HCT116 (cell line): ENCODE data around the gene TP53AIP1. TPM values are rescaled to one million over a fixed set of nuclear protein-coding genes. Genes with fewer than 3 reads are reported as not detected.
"Not testable (repeated sequence)": the region's sequence is repeated elsewhere in the genome, so short reads cannot be mapped to it uniquely, and the experiment has no call there.

Source experiments
- ATAC-seq: fragments of 200-7000 bp; cut with Tn5 transposase; 2 replicates; pipeline ENCODE4 v1.9.1; 2020; ENCODE audit warnings: mild to moderate bottlenecking, moderate library complexity
- BruUV-seq: library from RNA; stranded (reverse); fragments of 400-500 nt; replicated peaks from 2 replicates; lab custom pipeline; 2021; lab: Mats Ljungman, UMichigan
- CTCF ChIA-PET: fragments of 300-600 bp; sonication (Branson Sonifier 250); formaldehyde crosslinking; loops from one replicate; lab custom pipeline; 2021; ENCODE audit warnings: antibody characterized with exemption; lab: Charles Lee
- POLR2A ChIA-PET: fragments of 300-600, 350-600 bp; sonication (Branson Sonifier 250); formaldehyde crosslinking; loops from one replicate; lab custom pipeline; 2021; ENCODE audit warnings: antibody characterized with exemption; lab: Charles Lee
- RAD21 ChIA-PET, 2 experiments: fragments of 300-600 bp; sonication (Branson Sonifier 250); formaldehyde crosslinking; loops; one replicate each; lab custom pipeline; 2023; ENCODE audit warnings: low total read pairs in 2 of 2; ENCODE audit not compliant: uncharacterized antibody in 2 of 2, unreplicated experiment in 2 of 2, low non-redundant PET in 1 of 2; lab: Charles Lee
- DNase-seq: peaks from one replicate; pipeline ENCODE4 v3.0.0-alpha.2; 2010; ENCODE audit warnings: low read depth, low spot score
- H2AFZ ChIP-seq: fragments of 200-600 bp; shearing (Covaris generic), sonication (generic); 2 replicates; pipeline ENCODE4 v1.6.1; 2017; ENCODE audit warnings: low read depth, mixed run types, mixed read lengths, antibody characterized with exemption, low read length; ENCODE audit not compliant: poor library complexity, severe bottlenecking
- H3K27ac ChIP-seq: 2 replicates; pipeline ENCODE4 v1.5.1; 2012; ENCODE audit warnings: low read depth, low read length
- H3K27me3 ChIP-seq: fragments of 200-600 bp; sonication (generic); 2 replicates; pipeline ENCODE4 v1.6.1; 2016; ENCODE audit warnings: mixed run types, low read length, mixed read lengths; ENCODE audit not compliant: insufficient read depth
- H3K36me3 ChIP-seq, 2 experiments: fragments of 200-500 bp in 1 of 2; fragments of 200-600 bp in 1 of 2; sonication (Bioruptor generic) in 1 of 2; sonication (generic) in 1 of 2; 2 replicates each; pipeline versions ENCODE4 v1.5.1 to v1.6.1; 2014 to 2016; ENCODE audit warnings: low read length in 2 of 2, inconsistent platforms in 1 of 2, mixed read lengths in 1 of 2, mixed run types in 1 of 2; ENCODE audit not compliant: insufficient read depth in 2 of 2, control insufficient read depth in 1 of 2
- H3K4me1 ChIP-seq, 2 experiments: fragments of 200-600 bp in 1 of 2; sonication (generic) in 1 of 2; 2 replicates each; pipeline versions ENCODE4 v1.5.1 to v1.6.1; 2012 to 2017; ENCODE audit warnings: low read length in 2 of 2, inconsistent platforms in 1 of 2, mild to moderate bottlenecking in 1 of 2, mixed read lengths in 1 of 2, mixed run types in 1 of 2, moderate library complexity in 1 of 2; ENCODE audit not compliant: insufficient read depth in 2 of 2, control insufficient read depth in 1 of 2
- H3K4me2 ChIP-seq: fragments of 200-600 bp; sonication (generic); 2 replicates; pipeline ENCODE4 v1.6.1; 2017; ENCODE audit warnings: mixed run types, low read length, mixed read lengths
- H3K4me3 ChIP-seq, 2 experiments: fragments of 200-600 bp in 1 of 2; sonication (generic) in 1 of 2; replicated peaks in 1 of 2; 2 replicates each; pipeline ENCODE4 v1.5.1; 2011 to 2016; ENCODE audit warnings: low read length in 2 of 2, control low read depth in 1 of 2, low read depth in 1 of 2, mild to moderate bottlenecking in 1 of 2, mixed read lengths in 1 of 2, mixed run types in 1 of 2
- H3K79me2 ChIP-seq: fragments of 200-600 bp; sonication (generic); 2 replicates; pipeline ENCODE4 v1.6.1; 2017; ENCODE audit warnings: mild to moderate bottlenecking, mixed run types, low read length, moderate library complexity, mixed read lengths; ENCODE audit not compliant: insufficient read depth
- H3K9ac ChIP-seq: fragments of 200-600 bp; sonication (generic); 2 replicates; pipeline ENCODE4 v1.6.1; 2016; ENCODE audit warnings: low read length, mixed read lengths
- H3K9me2 ChIP-seq: fragments of 200-600 bp; sonication (generic), shearing (Covaris generic); 2 replicates; pipeline ENCODE4 v1.6.1; 2017; ENCODE audit warnings: mixed run types, mild to moderate bottlenecking, moderate library complexity; ENCODE audit not compliant: insufficient read depth
- H3K9me3 ChIP-seq, 2 experiments: fragments of 200-500 bp in 1 of 2; fragments of 200-600 bp in 1 of 2; sonication (Bioruptor generic) in 1 of 2; sonication (generic) in 1 of 2; 2 replicates each; pipeline ENCODE4 v1.6.1; 2014 to 2017; ENCODE audit warnings: low read length in 2 of 2, mixed read lengths in 2 of 2, inconsistent platforms in 1 of 2, low read depth in 1 of 2, mild to moderate bottlenecking in 1 of 2, mixed run types in 1 of 2, moderate library complexity in 1 of 2; ENCODE audit not compliant: control insufficient read depth in 1 of 2, insufficient read depth in 1 of 2
- H4K20me1 ChIP-seq: fragments of 200-600 bp; sonication (generic), shearing (Covaris generic); 2 replicates; pipeline ENCODE4 v1.6.1; 2017; ENCODE audit warnings: mixed run types, mild to moderate bottlenecking, moderate library complexity; ENCODE audit not compliant: insufficient read depth
- ATF3 ChIP-seq: IDR thresholded peaks from 2 replicates; pipeline ENCODE4 v1.6.1; 2012
- EGR1 ChIP-seq: IDR thresholded peaks from 2 replicates; pipeline ENCODE4 v1.6.1; 2012; ENCODE audit warnings: low read depth
- ELF1 ChIP-seq: IDR thresholded peaks from 2 replicates; pipeline ENCODE4 v1.6.1; 2012; ENCODE audit warnings: low read depth, borderline replicate concordance
- EZH2phosphoT487 ChIP-seq: fragments of 200-600 bp; IDR thresholded peaks from 2 replicates; pipeline ENCODE4 v1.6.1; 2018; ENCODE audit warnings: antibody characterized with exemption, borderline replicate concordance
- JUND ChIP-seq: IDR thresholded peaks from 2 replicates; pipeline ENCODE4 v1.6.1; 2012
- POLR2A ChIP-seq: IDR thresholded peaks from 2 replicates; pipeline ENCODE4 v1.7.0; 2011; ENCODE audit warnings: borderline replicate concordance; ENCODE audit not compliant: insufficient read depth, insufficient read length; ENCODE audit errors: extremely low read depth
- POLR2AphosphoS5 ChIP-seq: IDR thresholded peaks from 2 replicates; pipeline ENCODE4 v1.6.1; 2011; ENCODE audit warnings: mild to moderate bottlenecking, low read depth, low read length, moderate library complexity
- RAD21 ChIP-seq: IDR thresholded peaks from 2 replicates; pipeline ENCODE4 v1.6.1; 2012; ENCODE audit warnings: low read depth, mild to moderate bottlenecking
- REST ChIP-seq: IDR thresholded peaks from 2 replicates; pipeline ENCODE4 v1.6.1; 2012; ENCODE audit warnings: low read depth
- SIN3A ChIP-seq: IDR thresholded peaks from 2 replicates; pipeline ENCODE4 v1.6.1; 2012; ENCODE audit warnings: low read depth
- SP1 ChIP-seq: IDR thresholded peaks from 2 replicates; pipeline ENCODE4 v1.6.1; 2012; ENCODE audit warnings: low read depth
- SRF ChIP-seq: IDR thresholded peaks from 2 replicates; pipeline ENCODE4 v1.6.1; 2012; ENCODE audit warnings: low read depth
- TCF7L2 ChIP-seq: IDR thresholded peaks from 2 replicates; pipeline ENCODE4 v1.7.0; 2011; ENCODE audit warnings: borderline replicate concordance, inconsistent platforms; ENCODE audit not compliant: insufficient read depth, insufficient read length; ENCODE audit errors: extremely low read depth
- ZBTB33 ChIP-seq: IDR thresholded peaks from 2 replicates; pipeline ENCODE4 v1.6.1; 2011; ENCODE audit warnings: mild to moderate bottlenecking, low read length, moderate library complexity; ENCODE audit not compliant: insufficient replicate concordance; ENCODE audit errors: extremely low read depth
- ZFX ChIP-seq: fragments of 450-650 bp; IDR thresholded peaks from 2 replicates; pipeline ENCODE4 v1.6.1; 2017
- intact Hi-C: fragments of 100-400 bp; cut with micrococcal nuclease; formaldehyde crosslinking; loops from 2 replicates; pipeline ENCODE4 v1.10.0; 2022
- total RNA-seq: library from RNA; stranded (reverse); gene quantifications from one replicate; pipeline ENCODE4 v1.2.1, GENCODE V29; 2021; ENCODE audit not compliant: unreplicated experiment

TP53AIP1 gene
- total RNA-seq, 1 experiment from 2014 or later: 0.15 TPM

- no peaks in the 10 kb centered on the region for H3K9me3 ChIP-seq
- H4K20me1 ChIP-seq: no peaks in the 10 kb centered on the region
- H3K27me3 ChIP-seq: no peaks in the 10 kb centered on the region
- POLR2A ChIA-PET: no interaction called here
- TF ChIP-seq POLR2A (no peak), ZBTB33 (no peak), ELF1 (no peak), REST (no peak), JUND (no peak), EZH2phosphoT487 (no peak), EGR1 (no peak), SP1 (no peak), RAD21 (no peak), SIN3A (no peak), ZFX (no peak), TCF7L2 (no peak), SRF (no peak), POLR2AphosphoS5 (no peak), ATF3 (no peak)
- no peak overlapping the region for H3K9ac ChIP-seq
- no peaks in the 10 kb centered on the region for H3K4me1 ChIP-seq
- H3K79me2 ChIP-seq: no peaks in the 10 kb centered on the region
- CTCF ChIA-PET: no interaction called here
- RAD21 ChIA-PET: no interaction called here
- DNase-seq (no peak), ATAC-seq (no peak)
- intact Hi-C loops: no loop called here
- H3K9me2 ChIP-seq: no peaks in the 10 kb centered on the region
- H2AFZ ChIP-seq: no peak overlapping the region
- H3K4me3 ChIP-seq: no peak overlapping the region
- no peak overlapping the region for H3K27ac ChIP-seq
- H3K36me3 ChIP-seq: no peaks in the 10 kb centered on the region
- no TSS peak for BruUV-seq
- no peak overlapping the region for H3K4me2 ChIP-seq
These were observed 22.0 kb downstream of the TP53AIP1 start for GRCh38 chr11:128920666-128921065.

- H3K9ac ChIP-seq, H3K4me2 ChIP-seq, POLR2A ChIA-PET, H2AFZ ChIP-seq, RAD21 ChIA-PET, intact Hi-C loops, H3K4me3 ChIP-seq, H3K9me2 ChIP-seq, H4K20me1 ChIP-seq, H3K4me1 ChIP-seq, H3K27me3 ChIP-seq, H3K79me2 ChIP-seq, ATAC-seq, H3K9me3 ChIP-seq, H3K36me3 ChIP-seq, BruUV-seq, H3K27ac ChIP-seq, DNase-seq: not testable (repeated sequence)
- CTCF ChIA-PET: interaction anchor here (0.7 to 1.2 kb wide), 2 partner anchors 14 to 35 kb away, joined by 3 to 5 read pairs; no protein-coding TSS in a partner anchor
These were observed 23.0 kb downstream of the TP53AIP1 start for GRCh38 chr11:128919635-128920034.
